HS-5 (cell line): ENCODE data around the gene SUPT4H1.
"Not testable (repeated sequence)": the region's sequence is repeated elsewhere in the genome, so short reads cannot be mapped to it uniquely, and the experiment has no call there.

ENCODE experiments used
- DNase-seq: peaks from one replicate; pipeline ENCODE4 v3.0.0-alpha.2; 2012; ENCODE audit warnings: low read depth

The SUPT4H1 gene

DNA sequence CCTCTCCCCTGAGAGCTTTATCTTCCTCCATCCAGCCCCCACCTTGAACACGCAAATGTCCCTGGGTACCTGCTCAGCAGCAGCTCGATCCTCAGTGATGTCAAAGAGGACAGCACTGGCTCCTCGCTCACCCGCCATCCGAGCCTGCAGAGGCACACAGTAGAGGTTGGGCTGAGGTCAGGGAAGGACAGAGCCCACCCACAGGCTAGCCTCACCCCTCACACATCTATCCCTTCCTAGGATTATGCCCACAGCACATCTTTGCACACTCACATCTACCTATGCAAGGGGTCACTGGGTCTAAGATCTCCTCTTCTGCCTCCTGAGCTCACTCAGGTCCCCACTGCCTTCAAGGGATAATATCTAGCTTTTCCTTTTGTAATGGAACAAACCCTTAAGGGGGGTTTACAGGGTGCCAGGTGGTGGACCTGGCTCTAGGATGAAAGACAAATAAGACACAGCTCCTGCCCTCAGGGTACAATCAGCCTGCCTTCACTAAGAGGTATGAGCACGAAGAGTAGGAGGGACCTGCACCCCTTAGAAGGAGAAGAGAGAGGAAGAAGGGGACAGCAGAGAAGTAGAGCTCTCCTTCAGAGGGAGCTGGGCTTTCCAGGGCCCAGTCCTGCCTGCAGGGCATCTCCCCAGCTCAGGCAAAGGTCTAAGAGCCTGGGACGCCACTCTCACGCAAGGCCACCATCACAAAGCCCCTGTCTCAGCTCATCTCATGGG is 11.6 kb upstream of the SUPT4H1 start:
- no peak for DNase-seq

DNA sequence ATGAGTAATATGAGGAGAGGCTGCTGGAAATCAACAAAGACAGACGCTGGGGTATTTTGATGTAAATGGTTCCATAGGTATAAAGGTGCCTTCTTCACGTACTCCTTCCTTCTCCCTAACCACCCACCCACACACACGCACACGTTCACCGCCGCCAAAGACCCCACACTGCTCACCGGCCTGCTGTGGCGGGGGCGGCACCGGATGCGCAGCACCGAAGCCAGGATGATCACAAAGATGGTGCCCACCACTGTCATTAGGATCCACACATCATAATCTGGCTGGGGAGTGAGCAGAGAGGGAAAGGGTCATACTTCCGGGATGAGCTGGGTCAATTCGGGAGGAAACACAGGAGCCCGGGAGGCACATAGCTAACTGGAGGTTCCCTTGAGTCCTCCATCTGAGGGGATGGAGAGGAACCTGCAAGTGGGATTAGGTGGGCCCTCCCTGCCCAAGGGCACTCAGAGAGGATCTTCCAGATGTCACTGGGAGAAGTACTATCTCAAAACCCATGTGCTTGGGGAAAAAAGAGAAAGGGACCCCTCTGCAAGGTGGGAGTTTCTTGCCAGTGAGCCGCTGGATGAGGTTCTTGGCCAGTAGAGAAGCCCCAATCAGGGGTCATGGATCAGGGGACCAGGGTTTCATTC is 10.5 kb upstream of the SUPT4H1 start:
- no peak for DNase-seq

GRCh38 chr17:58360296-58361063 is 8.5 kb upstream of the SUPT4H1 start:
- DNase-seq: no peak

DNA sequence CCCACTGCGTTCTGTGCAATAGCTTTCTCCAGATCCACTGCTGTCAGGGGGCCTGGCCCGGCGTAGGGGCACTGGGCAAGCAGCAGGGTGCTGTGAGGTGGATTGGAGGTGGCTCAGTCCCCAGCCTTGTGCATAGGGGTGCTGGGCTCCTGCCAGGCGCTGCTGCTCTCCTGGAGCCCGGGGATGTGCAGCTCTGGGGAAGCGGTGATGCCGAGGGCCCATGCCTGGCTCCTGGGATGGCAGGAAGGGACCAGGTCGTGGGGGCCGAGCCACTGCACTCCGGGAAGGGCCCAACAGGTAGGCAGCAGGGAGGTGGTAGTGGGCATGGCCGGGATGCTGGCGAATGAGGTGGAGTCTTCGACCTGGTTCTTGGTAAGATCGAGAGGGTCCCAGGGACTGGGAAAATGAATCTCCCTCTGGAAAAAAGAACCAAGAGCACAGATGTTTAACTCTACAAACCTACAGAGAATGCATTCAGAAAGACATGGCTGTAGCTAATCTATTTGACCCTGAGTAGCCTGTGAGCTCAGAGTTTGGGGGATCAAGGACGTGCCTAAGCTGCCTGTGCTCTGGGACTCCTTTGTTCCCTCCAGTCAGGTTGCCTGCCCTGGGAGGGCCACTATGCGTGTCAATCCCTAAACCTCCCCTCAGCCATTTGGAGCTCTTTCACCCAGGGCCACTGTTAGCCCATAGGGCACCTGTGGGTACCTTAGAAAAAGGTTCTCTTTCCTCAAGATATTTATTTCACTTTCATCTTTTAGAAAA is 6.6 kb upstream of the SUPT4H1 start:
- no peak for DNase-seq

DNA sequence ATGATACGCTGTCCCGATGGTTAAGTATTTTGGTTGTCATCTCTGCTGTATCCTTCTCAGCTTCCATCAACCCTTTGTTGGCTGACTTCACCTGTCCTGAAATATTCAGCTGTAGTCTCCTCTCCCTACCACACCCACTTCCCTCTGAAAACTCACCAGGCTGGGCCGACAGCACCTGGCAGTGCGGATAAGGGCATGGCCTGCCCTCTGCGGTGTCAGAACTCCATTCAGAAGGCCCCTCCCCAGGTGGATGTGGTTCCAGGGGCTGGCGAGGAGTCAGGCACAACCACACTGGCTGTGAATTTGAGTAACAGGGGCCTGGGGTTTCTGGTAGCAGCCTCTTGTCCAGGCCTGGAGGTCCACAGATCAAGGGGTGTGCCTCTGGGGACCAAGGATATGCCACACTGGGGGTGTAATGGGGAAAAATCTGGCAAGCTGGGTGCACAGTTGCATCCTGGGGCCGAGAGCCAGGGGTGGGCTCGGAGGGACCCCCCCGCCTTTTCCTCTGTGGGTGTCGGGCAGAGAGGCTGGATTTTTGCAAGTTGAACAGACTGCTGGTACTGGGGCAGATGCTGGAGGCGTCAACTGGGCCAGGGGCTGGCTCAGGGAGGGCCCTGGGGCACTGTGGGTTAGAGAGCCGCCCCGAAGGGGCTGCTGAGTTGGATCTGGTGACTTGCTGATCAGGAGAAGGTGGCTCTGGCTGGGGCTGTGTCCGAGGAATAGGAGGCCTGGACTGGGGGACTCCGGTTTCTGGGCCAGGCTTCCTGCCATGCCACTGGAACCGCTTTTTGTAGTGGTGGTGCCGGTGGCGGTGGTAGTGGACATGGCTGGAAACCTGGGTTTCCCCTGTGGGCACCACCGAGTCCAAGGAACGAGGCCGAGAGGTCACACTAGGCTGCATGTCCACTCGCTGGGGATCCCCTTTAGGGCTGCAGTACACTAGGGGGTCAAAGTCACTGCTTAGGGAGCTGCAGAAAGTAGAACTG is 5.6 kb upstream of the SUPT4H1 start:
- DNase-seq: no peak

GRCh38 chr17:58356231-58356630 is 4.2 kb upstream of the SUPT4H1 start:
- DNase-seq: no peak

- DNase-seq: no peak
These were observed 2.7 kb upstream of the SUPT4H1 start for GRCh38 chr17:58354541-58355216.

GRCh38 chr17:58353389-58353825 is 1.4 kb upstream of the SUPT4H1 start:
- DNase-seq: no peak

DNA sequence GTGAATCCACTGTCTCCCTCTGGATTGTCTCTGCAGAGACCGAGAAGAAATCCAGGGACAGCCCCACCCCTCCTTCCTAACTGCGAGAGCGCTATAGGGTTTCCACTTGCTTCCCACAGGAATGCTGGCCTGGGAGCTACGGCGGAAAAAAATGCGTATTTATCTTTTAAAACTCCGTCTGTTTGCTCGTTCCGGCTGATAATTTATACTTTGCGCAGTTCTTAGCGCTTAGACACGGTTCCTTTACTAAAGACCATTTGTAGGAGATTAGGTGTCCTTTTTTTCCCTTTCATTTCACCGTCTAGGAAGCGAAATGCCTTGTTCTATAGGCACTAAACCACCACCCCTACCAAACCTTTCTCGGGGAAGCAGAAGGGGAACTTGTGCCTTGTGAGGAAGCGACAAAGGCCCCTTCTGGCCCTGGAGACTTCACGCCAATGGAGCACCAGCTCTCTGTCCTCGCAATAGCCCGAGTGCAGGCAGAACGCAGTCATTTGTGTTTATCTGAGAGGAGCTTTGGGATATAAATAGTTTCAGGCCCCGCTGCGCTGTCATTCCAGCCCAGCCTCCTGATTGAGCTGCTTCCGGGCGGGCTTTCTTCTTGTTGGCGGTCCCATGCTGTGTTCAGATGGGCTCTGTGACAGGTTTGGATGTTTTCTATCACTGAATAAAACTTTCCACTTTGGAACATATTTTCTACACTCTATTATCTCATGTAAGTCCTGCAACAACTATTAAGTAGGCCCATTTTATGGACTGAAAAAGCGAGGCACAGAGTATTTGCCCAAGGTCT is 791 bp upstream of the SUPT4H1 start:
- DNase-seq: no peak

DNA sequence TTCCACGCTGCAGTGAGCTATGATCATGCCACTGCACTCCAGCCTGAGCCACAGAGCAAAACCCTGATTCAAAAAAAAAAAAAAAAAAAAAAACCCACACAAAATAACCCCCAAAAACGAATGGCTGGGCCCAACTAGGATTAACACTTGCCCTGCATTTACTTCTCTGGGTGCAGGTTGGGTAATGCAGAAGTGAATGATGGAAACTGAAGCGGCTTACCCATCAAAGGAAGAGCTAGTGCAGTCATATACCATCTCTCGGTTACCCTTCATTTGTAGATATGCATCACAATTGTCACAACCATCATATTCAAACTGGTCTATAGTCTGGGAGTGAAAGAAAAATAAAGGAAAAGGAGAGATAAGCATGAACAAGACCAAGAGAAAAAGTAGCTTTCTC is 819 bp downstream of the SUPT4H1 start:
- DNase-seq: no peak

DNA sequence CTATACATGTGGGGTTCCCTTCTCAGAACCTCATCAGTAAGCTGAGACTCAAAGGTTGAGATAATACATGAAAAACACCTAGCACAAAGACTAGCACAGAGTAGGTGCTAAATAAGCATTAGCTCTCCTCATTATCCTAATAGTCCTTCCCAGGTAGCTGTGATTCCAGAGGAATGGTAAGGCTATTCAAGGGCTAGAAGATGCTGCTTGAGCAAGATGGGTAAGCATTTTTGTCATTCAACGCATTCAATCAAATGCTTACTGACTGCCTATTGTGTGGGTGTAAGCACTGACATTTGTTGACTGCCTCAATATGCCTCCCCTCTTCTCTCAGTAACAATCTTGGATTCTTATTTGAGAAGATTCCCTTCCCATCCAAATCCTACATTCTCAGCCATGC is 4.0 kb downstream of the SUPT4H1 start:
- no peak for DNase-seq

DNA sequence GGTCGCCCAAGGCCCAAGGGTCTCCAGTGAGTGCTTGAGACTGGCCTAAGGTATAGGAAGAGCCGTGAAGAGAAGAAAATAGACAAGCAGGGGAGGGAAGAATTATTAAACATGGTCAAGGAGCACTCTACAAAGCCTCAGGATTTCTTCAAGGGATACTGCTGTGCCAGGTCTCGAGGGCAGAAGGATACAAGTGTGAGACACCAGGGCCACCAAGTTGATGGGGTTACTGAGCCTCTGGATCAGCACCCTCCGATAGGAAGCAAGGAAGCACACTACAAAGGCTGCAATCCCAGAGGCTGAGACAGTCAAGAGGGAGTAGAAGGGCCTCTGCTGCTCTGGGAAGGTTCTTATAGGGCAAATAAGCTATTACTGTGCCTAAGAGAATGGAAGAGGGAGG is 6.5 kb downstream of the SUPT4H1 start:
- DNase-seq: no peak

DNA sequence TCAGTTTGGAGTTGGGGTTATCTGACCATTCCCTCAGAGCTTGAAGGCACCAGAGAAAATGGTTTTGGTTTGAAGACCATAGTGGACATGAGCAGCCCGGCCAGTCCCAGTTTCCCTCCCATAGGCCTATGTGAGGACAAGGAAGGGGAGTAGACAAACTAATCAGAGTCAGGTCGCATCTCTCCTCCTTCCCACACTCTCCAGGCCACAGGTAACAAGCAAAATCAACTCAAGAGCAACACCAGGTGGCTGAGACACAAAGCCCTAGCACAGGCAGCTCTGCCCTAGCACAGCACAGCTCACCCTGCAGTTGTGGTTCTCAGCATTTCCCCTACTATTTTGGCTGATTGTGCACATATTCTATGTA is 7.2 kb downstream of the SUPT4H1 start:
- no peak for DNase-seq

GRCh38 chr17:58344047-58344790 is 7.8 kb downstream of the SUPT4H1 start:
- DNase-seq: no peak

- DNase-seq: no peak
These were observed 8.9 kb downstream of the SUPT4H1 start for GRCh38 chr17:58343131-58343530.

DNA sequence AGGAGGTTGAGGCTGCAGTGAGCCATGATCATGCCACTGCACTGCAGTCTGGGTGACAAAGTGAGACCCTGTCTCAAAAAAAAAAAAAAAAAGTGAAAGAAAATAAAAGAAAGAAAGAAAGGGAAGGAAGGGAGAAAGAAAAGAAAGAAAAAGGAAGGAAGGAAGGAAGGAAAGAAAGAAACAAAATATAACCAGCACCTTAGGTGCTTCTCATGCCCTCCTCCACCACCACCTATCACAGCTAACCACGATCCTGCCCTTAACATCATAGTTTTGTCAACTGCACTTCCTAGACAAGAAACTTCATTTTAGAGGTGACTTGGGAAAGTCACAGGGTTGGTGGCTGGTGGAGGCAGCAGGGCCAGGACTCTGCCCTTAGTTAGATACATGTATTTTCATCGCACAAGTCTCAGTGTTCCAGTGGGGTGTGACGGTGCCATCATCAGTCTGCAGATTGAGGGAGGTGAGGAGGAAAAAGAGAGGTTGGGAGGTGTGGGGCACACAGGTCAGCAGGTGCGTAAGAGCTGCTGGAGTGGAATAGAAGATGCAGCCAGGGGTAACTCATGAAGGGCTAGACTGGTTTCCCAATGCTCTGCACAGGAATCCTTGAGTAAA is 10.0 kb downstream of the SUPT4H1 start:
- DNase-seq: no peak

DNA sequence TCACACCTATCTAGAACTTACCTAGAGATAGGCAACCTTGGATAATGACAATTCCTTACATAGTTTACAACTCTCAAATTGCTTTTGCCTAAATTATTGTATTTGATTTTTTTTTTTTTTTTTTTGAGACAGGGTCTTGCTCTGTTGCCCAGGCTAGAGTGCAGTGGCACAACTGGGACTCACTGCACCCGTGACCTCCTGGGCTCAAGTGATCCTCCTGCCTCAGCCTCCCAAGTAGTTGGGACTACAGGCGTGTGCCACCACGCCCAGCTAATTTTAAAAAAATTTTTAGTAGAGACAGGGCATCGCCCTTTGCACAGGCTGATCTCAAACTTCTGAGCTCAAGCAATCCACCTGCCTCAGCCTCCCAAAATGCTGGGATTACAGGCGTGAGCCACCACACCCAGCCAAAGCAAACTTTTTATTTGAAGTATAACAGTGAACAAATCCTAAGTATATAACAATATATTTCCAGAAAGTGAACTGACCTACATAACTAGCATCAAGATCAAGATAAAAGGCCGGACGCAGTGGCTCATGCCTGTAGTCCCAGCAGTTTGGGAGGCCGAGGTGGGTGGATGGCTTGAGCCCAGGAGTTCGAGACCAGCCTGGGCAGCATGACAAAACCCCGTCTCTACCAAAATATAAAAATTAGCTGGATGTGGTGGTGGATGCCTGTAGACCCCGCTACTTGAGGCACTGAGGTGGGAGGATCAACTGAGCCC is 10.7 kb downstream of the SUPT4H1 start:
- DNase-seq: not testable (repeated sequence)

GRCh38 chr17:58340405-58340876 is 11.6 kb downstream of the SUPT4H1 start:
- no peak for DNase-seq
